Stimulated activated CD8-positive, alpha-beta memory T cell treated with anti-CD3 and anti-CD28 coated beads, Interleukin-15, amount 100 ng/mL, for 4 hours (primary cell): ENCODE results near the gene TRABD2B.

ENCODE experiments used
- DNase-seq, 2 donors: peaks; one replicate each; pipeline ENCODE4 v3.0.0-alpha.2; 2020; ENCODE audit warnings: low read depth in 2 of 2

TRABD2B gene

GRCh38 chr1:47911892-47912291, 85.3 kb downstream of the TRABD2B start:
- DNase-seq: no peak

- DNase-seq: no peak
These were observed 85.8 kb downstream of the TRABD2B start for GRCh38 chr1:47911424-47911823.

DNA sequence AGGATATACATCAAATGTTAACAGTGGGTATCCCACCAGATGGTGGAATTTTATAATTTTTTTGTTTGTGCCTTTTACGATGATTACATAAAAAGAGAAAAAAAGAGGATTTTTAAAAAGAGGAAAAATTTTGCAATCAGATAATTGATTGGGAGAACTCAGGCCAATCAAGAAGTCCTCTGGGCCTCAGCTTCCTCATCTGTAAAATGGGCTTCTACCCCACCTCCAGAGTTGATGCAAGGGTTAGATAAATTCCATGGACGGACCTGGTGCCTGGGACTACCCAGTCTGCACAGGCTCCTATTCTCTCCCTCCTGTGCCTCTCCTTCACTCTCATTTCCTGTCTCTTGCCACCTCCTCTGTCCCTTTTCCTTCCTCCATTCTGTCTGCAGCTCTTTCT, 88.9 kb downstream of the TRABD2B start:
- no peak for DNase-seq

- no peak for DNase-seq
These were observed 90.0 kb downstream of the TRABD2B start for GRCh38 chr1:47907177-47907528.

DNA sequence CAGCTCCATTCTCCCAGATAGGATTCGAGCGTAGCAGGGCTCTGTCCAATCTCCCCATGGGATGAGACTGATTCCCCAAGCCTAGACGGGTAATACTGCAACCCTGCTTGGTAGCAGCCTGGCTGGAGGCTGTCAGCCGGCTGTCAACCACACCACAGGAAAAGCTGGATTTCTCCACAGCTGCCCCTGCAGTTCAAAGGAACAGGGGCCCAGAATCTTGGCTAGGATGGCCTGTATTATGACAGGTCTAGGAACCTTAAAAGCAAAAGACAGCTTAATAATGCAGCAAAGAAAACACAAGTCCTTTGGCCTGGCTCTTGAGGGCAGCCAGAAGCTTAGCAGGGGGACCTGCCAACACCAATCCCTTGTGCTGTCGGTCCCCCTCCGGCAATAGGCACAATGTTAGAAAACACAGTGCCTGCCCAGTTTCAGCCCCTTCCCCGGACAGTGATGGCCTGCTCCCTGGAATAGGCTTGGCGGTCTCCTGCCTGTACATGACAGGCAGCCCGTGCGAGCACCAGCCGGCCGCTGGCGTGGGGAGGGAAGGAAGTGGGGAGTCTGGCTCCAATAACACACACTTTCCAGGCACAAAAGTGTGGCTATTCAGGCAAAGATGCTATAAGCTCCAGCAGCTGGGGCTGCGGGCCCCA, 90.5 kb downstream of the TRABD2B start:
- DNase-seq: no peak

DNA sequence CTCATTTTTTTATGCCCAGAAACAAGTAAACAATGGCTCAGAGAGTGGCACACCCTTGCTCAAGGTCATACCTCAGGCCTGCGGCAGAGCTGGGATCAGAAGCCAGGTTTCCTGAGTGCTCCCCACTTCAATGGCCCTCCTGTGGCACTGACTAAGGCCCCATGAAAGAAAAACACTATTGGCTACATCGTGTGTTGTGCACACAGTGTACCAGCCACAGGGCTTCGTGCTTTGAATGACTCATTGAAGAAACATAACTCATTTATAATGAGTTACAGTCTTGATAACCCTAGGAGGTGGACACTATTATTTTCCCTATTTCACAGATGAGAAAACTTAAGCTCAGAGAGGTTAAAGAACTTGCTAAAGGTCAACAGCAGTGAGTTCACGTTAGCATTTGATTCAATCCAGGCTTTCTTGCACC, 91.2 kb downstream of the TRABD2B start:
- DNase-seq: no peak

DNA sequence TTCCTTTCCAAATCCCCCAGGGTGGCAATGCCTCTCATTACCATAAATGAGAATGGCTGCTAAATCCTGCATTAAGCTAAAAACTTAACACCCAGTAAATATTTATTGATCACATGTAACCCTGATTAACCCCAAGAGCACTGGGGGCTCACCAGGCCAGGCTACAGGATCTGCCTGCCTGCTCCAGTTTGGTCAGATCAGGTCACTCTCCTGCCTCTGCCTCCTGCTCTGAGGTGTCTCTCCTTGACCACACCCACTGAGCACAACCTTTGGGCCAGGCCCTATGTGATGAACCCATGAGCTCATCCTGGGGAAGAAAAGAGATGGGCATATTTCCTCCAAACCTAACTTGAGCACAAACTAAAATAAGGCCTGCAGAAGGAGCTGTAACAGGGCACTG, 93.5 kb downstream of the TRABD2B start:
- DNase-seq: no peak

- DNase-seq: no peak
These were observed 96.1 kb downstream of the TRABD2B start for GRCh38 chr1:47901001-47901575.

DNA sequence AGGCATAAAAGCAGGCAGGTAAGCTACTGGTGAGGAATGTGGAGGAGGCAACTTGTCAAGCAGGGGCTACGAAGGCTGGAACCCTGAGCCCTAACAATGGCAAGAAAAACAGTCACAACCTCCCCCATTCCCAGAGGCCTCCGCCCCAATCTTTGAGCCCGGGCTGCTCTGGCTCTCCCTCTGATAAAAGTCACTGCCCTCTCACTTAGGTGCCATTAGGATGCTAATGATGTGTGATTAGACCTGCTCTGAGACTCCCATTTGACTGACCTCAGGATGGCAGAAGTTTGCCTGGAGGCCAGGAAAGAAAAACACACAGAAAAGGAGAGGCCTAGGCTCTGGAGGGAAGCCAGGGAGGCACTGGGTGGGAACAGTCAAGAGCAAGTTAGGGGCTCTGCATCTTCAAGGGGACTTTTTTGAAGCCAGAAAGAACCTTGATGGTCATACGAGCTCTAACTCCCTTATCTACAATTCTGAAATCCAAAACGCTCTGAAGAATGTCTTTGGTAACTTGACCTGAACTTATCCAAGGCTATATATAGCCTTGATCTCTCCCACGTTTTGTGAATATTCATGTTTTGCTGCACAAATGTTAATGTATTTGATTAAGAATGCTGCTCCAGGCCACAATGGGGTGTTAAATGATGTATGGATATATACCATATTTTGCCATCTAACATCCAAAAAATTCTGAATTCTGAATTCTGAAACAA, 98.9 kb downstream of the TRABD2B start:
- DNase-seq: no peak

GRCh38 chr1:47895279-47896125, 101.7 kb downstream of the TRABD2B start:
- DNase-seq: no peak

- no peak for DNase-seq
These were observed 102.5 kb downstream of the TRABD2B start for GRCh38 chr1:47894410-47895278.

GRCh38 chr1:47893412-47893811, 103.8 kb downstream of the TRABD2B start:
- DNase-seq: no peak

GRCh38 chr1:47890779-47891178, 106.4 kb downstream of the TRABD2B start:
- DNase-seq: no peak

DNA sequence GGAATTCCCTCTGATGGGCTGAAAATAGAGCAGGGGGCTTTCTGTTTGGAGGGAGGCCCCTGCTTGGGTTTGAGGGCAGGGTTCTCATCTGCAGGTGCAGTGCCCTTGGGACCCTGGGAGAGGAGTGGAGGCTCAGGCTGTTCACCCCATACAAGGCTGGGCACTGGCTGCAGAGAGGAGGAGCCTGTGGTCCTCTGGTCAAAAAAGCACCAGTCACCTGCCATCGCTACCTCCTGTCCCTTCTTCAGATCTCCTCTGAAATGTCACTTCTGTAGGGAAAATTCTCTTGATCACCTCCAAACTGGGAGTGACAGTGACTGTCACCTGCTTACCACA, 108.9 kb downstream of the TRABD2B start:
- no peak for DNase-seq

DNA sequence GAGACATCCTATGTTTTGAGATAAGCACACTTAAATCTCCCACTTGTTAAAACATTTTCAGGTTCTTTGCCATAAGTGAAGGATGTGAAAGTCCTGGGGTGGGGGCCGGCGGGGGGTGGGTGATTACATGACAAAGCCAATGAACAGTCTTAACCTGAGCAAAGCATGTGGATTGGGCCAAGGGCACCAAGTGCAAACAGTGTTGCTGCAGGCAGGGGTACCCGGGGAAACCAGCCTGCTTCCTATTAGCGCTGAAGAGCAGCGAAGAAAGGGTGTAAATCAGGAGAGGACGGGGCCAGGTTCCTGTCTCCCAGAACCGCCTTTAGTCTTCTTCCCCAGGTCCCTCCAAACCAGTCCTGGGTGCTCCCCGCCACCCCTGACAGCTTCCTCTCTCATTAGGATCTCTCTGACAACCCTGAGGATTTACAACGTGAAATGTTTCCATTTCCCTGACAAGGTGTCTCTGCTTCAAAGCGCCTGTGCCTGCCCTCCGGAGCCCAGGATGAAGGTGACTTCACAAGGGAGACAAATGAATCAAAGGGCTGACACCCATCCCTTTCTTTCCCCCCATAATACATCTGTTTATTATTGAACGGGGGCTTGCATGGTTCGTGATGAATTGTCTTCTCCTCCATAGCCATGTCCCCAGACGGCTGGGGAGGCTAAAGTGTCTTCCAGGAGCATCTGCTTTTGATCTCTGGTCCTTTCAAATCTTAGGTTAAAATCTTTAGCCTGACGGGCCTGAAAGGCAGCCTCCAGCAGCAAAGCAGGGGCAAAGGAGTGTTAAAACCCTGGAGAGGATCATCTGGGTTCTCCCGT, 109.5 kb downstream of the TRABD2B start:
- DNase-seq: no peak

- no peak for DNase-seq
These were observed 110.1 kb downstream of the TRABD2B start for GRCh38 chr1:47887060-47887459.

DNA sequence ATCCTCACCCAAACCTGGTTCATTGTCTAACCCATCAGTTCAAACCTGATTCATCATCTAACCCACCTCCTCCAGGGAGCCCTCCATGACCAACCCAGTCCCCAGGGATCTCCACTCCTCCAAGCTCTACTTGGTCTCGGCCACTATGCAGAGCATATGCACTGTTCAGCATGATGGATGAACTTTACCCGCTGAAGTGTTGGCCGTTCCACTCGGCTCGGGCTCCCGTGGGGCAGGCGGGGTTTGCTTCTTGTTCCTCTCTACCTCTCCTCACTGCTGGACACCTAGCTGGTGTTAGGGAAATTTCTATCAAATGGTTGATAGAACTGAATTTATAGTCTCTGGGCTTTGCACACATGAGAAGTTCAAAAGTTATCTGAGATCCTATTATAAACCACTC, 111.0 kb downstream of the TRABD2B start:
- no peak for DNase-seq

- DNase-seq: no peak
These were observed 111.9 kb downstream of the TRABD2B start for GRCh38 chr1:47885062-47885830.

DNA sequence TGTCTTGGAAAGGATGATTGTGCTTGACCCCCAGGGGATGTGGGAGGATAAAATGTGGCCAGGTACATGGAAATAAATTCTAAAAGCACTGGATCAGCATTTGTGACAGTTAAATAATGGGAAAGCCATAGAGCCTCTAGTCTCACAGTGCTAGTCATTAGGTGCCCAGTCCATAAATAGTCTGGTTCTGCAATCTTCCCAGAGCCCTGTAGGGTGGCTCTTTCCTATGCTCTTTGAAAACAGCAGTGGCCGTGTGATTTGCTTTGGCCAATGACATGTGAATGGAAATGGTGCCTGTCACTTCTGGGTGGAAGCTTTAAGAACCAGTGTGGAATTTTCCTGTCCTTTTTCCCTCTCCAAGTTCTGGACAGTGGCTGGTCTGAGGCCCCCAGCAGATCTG, 113.2 kb downstream of the TRABD2B start:
- DNase-seq: no peak
